Measurements from ENCODE around the gene COL4A4.

DNA sequence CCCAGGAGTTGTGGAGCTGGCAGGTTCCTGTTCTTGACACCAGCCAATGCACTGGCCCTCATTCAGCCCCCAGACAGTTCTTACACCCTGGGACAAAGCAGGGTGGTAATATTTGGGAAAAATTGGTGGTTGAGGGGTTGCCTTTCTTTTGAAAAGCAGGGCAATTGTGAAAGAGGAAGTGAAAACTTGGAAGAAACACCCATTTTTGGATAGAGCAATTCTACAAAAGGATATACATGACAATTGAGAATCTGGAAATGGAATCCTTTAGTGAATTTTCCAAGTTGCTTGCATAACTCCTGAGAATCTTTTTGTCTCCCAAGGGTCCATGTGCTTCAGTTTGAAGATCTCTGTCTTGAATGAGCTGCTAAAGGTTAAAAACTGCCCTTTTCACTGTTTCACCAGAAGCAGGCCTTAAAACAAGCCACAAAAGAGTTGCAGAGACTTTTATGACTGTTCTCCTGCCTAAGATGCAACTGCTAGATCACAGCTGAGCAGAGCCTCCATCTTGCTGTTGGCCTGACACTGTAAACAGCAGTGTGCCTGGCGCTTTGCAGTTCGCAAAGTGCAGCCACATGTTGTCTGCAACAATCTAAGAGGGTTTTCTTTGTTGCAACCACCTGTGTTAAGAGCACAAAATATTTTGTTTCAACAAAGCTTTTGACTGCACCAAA is 11.8 kb downstream of the COL4A4 start:
- TF ChIP-seq CTCF (conservative IDR thresholded peaks at IDR 0.05; ENCODE audit: low read depth in 2 of 2) (no peak), CREB1 (CRISPR knock-in tag; IDR thresholded peaks at IDR 0.05; ENCODE audit: low read depth) (no peak), POLR2AphosphoS5 (IDR thresholded peaks at IDR 0.05; ENCODE audit: low read depth) (no peak), EZH2 (IDR thresholded peaks at IDR 0.05; ENCODE audit: low read depth, unreplicated experiment) (no peak), EZH2phosphoT487 (IDR thresholded peaks at IDR 0.05; ENCODE audit: unreplicated experiment) (no peak), JUNB (IDR thresholded peaks at IDR 0.05; ENCODE audit: unreplicated experiment) (no peak), ZNF331 (CRISPR knock-in tag; IDR thresholded peaks at IDR 0.05; ENCODE audit: low read depth) (no peak), NANOG (IDR thresholded peaks at IDR 0.05; ENCODE audit: borderline replicate concordance) (no peak), ZNF114 (CRISPR knock-in tag; IDR thresholded peaks at IDR 0.05) (no peak), STAT1 (IDR thresholded peaks at IDR 0.05; ENCODE audit: unreplicated experiment) (no peak)
- TF ChIP-seq, protein P1, sequence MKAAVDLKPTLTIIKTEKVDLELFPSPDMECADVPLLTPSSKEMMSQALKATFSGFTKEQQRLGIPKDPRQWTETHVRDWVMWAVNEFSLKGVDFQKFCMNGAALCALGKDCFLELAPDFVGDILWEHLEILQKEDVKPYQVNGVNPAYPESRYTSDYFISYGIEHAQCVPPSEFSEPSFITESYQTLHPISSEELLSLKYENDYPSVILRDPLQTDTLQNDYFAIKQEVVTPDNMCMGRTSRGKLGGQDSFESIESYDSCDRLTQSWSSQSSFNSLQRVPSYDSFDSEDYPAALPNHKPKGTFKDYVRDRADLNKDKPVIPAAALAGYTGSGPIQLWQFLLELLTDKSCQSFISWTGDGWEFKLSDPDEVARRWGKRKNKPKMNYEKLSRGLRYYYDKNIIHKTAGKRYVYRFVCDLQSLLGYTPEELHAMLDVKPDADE (IDR thresholded peaks at IDR 0.05), result no peak
- TF ChIP-seq, protein P2, sequence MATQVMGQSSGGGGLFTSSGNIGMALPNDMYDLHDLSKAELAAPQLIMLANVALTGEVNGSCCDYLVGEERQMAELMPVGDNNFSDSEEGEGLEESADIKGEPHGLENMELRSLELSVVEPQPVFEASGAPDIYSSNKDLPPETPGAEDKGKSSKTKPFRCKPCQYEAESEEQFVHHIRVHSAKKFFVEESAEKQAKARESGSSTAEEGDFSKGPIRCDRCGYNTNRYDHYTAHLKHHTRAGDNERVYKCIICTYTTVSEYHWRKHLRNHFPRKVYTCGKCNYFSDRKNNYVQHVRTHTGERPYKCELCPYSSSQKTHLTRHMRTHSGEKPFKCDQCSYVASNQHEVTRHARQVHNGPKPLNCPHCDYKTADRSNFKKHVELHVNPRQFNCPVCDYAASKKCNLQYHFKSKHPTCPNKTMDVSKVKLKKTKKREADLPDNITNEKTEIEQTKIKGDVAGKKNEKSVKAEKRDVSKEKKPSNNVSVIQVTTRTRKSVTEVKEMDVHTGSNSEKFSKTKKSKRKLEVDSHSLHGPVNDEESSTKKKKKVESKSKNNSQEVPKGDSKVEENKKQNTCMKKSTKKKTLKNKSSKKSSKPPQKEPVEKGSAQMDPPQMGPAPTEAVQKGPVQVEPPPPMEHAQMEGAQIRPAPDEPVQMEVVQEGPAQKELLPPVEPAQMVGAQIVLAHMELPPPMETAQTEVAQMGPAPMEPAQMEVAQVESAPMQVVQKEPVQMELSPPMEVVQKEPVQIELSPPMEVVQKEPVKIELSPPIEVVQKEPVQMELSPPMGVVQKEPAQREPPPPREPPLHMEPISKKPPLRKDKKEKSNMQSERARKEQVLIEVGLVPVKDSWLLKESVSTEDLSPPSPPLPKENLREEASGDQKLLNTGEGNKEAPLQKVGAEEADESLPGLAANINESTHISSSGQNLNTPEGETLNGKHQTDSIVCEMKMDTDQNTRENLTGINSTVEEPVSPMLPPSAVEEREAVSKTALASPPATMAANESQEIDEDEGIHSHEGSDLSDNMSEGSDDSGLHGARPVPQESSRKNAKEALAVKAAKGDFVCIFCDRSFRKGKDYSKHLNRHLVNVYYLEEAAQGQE (IDR thresholded peaks at IDR 0.05; ENCODE audit: unreplicated experiment), result no peak
